DOHH2 (cell line): Measurements from ENCODE around the gene SH3D19.
"Not testable (repeated sequence)": the region's sequence is repeated elsewhere in the genome, so short reads cannot be mapped to it uniquely, and the experiment has no call there.

Experiments used
- CTCF ChIP-seq: fragments of 200-600 bp; sonication (generic); IDR thresholded peaks from one replicate; pipeline ENCODE4 v1.5.1; 2014; ENCODE audit warnings: antibody characterized with exemption, mild to moderate bottlenecking, low read depth, low read length; ENCODE audit not compliant: poor library complexity, severe bottlenecking
- EZH2phosphoT487 ChIP-seq: fragments of 200-600 bp; sonication (generic); IDR thresholded peaks from 2 replicates; pipeline ENCODE4 v1.6.1; 2017; ENCODE audit warnings: borderline replicate concordance, mild to moderate bottlenecking, antibody characterized with exemption, low read length, moderate library complexity, mixed read lengths

DNA sequence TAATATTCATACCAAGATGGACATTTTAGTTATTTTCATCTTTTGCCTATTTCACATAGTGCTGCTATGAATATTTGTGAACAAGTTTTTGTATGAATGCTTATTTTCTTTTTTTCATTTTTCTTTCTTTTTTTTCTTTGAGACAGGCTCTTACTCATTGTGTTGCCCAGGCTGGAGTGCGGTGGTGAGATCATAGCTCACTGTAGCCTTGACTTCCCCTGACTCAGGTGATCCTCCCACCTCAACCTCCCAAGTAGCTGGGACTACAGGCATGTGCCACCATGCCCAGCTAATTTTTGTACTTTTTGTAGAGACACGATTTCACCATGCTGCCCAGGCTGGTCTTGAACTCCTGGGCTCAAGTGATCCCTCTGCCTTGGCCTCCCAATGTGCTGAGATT lies 247.4 kb downstream of the SH3D19 start:
- TF ChIP-seq CTCF, EZH2phosphoT487: not testable (repeated sequence)
